SH-SY5Y (cell line): ENCODE results near the gene PFN4.

Experiments used
- GATA2 ChIP-seq: IDR thresholded peaks from 2 replicates; pipeline ENCODE4 v1.6.1; 2011; ENCODE audit warnings: mild to moderate bottlenecking, low read depth, low read length
- GATA3 ChIP-seq: IDR thresholded peaks from 2 replicates; pipeline ENCODE4 v1.6.1; 2011; ENCODE audit warnings: low read depth, mild to moderate bottlenecking, low read length, moderate library complexity

- TF ChIP-seq GATA2 (no peak), GATA3 (no peak)
Measured at GRCh38 chr2:24080701-24081100, 42.4 kb downstream of the PFN4 start.
